Measurements from ENCODE around the gene NKX2-2.

Gene NKX2-2

GRCh38 chr20:21513881-21514540 lies at the start of gene NKX2-2:
Gene NKX2-2, minus strand, starts transcription at chr20:21514064. Its CDS starts 395 bp downstream, at chr20:21513669.
- DNase-seq: no peak

GRCh38 chr20:21562656-21563055 lies 48.8 kb upstream of the NKX2-2 start:
- no peak for DNase-seq

- no peak for DNase-seq
Observed at GRCh38 chr20:21559305-21559704, 45.4 kb upstream of the NKX2-2 start.

- DNase-seq: no peak
Observed at GRCh38 chr20:21557241-21558020, 43.6 kb upstream of the NKX2-2 start.

- DNase-seq: no peak
Observed at GRCh38 chr20:21556398-21556797, 42.5 kb upstream of the NKX2-2 start.

GRCh38 chr20:21555470-21556120 lies 41.7 kb upstream of the NKX2-2 start:
- DNase-seq: no peak

GRCh38 chr20:21554985-21555384 lies 41.1 kb upstream of the NKX2-2 start:
- no peak for DNase-seq

GRCh38 chr20:21554376-21554890 lies 40.6 kb upstream of the NKX2-2 start:
- no peak for DNase-seq

- DNase-seq: no peak
Observed at GRCh38 chr20:21550587-21550986, 36.7 kb upstream of the NKX2-2 start.

- DNase-seq: no peak
Observed at GRCh38 chr20:21548390-21549035, 34.6 kb upstream of the NKX2-2 start.

GRCh38 chr20:21546355-21546754 lies 32.5 kb upstream of the NKX2-2 start:
- no peak for DNase-seq

- no peak for DNase-seq
Observed at GRCh38 chr20:21539512-21539911, 25.6 kb upstream of the NKX2-2 start.

- no peak for DNase-seq
Observed at GRCh38 chr20:21534886-21535285, 21.0 kb upstream of the NKX2-2 start.

GRCh38 chr20:21534453-21534852 lies 20.6 kb upstream of the NKX2-2 start:
- no peak for DNase-seq

GRCh38 chr20:21529863-21530262 lies 16.0 kb upstream of the NKX2-2 start:
- DNase-seq: no peak

GRCh38 chr20:21528870-21529269 lies 15.0 kb upstream of the NKX2-2 start:
- no peak for DNase-seq

- no peak for DNase-seq
Observed at GRCh38 chr20:21527908-21528307, 14.0 kb upstream of the NKX2-2 start.

GRCh38 chr20:21526776-21527175 lies 12.9 kb upstream of the NKX2-2 start:
- no peak for DNase-seq

GRCh38 chr20:21523895-21524294 lies 10.0 kb upstream of the NKX2-2 start:
- DNase-seq: no peak

GRCh38 chr20:21523281-21523868 lies 9.5 kb upstream of the NKX2-2 start:
- no peak for DNase-seq

- no peak for DNase-seq
Observed at GRCh38 chr20:21522481-21523280, 8.8 kb upstream of the NKX2-2 start.
